Keratinocyte (primary cell): ENCODE data around the gene CHIT1.

Experiments
- CTCF ChIP-seq, 3 experiments: IDR thresholded peaks in 1 of 3; conservative IDR thresholded peaks in 1 of 3; optimal IDR thresholded peaks in 1 of 3; 2 replicates in 2 of 3; 3 replicates in 1 of 3; pipeline versions ENCODE3 to v1.5.1; 2011; ENCODE audit warnings: low read length in 3 of 3, mild to moderate bottlenecking in 3 of 3, moderate library complexity in 2 of 3, control low read depth in 1 of 3, inconsistent platforms in 1 of 3; ENCODE audit not compliant: insufficient read depth in 2 of 3; ENCODE audit errors: extremely low read depth in 1 of 3
- EZH2 ChIP-seq: IDR thresholded peaks from one replicate; pipeline ENCODE4 v1.6.1; 2012; ENCODE audit warnings: inconsistent platforms, mild to moderate bottlenecking, low read length, moderate library complexity

GRCh38 chr1:203173566-203173965 is 55.9 kb downstream of the CHIT1 start:
- TF ChIP-seq CTCF (optimal IDR thresholded peaks at IDR 0.05 in 1 of 3, IDR thresholded peaks at IDR 0.05 in 1 of 3, conservative IDR thresholded peaks at IDR 0.05 in 1 of 3; ENCODE audit: extremely low read depth in 1 of 3, insufficient read depth in 2 of 3, low read length in 3 of 3) = no peak
- no peak for TF ChIP-seq EZH2
